ENCODE data around the gene MED6.

The MED6 gene

DNA sequence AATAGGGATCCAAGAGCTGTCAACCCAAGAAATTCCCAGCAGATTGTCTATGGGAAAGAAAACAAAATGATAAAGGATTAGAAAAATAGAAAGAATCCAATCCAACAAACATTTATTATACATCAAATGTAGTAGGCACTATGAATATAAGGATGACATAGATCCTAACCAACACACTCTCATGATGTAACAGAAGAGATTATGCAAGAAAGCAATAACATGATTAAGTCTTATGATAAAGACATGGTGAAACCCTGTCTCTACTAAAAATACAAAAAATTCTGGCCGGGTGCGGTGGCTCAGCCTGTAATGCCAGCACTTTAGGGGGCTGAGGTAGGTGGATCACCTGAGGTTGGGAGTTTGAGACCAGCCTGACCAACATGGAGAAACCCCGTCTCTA is 2.7 kb downstream of the MED6 start:
- no peak for DNase-seq (ENCODE audit: low spot score)

DNA sequence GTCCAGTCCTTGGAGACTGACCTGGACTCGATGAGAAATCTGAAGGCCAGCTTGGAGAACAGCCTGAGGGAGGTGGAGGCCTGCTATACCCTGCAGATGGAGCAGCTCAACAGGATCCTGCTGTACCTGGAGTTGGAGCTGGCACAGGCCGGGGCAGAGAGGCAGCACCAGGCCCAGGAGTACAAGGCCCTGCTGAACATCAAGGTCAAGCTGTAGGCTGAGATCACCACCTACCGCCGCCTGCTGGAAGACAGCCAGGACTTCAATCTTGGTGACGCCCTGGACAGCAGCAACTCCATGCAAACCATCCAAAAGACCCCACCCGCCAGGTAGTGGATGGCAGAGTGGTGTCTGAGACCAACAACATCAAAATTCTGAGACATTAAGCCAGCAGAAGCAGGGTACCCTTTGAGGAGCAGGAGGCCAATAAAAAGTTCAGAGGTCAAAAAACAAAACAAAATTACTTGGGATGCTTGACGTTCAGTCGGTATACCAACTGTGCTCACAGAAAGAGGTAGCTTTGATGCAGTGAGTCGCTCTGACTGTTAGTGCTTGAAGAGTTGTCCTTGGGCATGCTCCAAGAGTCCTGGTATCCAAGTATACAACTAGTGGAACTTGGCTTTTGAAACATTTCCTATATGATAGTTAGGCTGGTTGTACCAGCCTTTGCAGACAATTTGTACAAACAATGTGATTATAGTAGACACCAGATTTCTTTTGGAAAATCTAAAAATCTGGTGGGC is 4.8 kb downstream of the MED6 start:
- no peak for DNase-seq (ENCODE audit: low spot score)

DNA sequence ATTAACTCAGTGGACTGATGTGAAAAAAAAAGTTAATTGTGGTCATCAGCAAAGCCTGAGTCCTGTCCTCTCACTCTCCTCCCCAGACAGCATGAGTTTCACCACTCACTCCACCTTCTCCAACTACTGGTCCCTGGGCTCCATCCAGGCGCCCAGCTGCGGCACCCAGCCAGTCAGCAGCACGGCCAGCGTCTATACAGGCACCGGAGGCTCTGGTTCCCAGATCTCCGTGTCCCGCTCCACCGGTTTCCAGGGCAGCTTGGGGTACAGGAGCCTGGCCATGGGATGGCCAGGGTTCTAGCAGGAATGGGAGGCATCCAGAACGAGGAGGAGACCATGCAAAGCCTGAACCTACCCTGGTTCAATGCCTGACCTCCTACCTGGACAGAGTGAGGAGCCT is 6.0 kb downstream of the MED6 start:
- DNase-seq (ENCODE audit: low spot score), result no peak

DNA sequence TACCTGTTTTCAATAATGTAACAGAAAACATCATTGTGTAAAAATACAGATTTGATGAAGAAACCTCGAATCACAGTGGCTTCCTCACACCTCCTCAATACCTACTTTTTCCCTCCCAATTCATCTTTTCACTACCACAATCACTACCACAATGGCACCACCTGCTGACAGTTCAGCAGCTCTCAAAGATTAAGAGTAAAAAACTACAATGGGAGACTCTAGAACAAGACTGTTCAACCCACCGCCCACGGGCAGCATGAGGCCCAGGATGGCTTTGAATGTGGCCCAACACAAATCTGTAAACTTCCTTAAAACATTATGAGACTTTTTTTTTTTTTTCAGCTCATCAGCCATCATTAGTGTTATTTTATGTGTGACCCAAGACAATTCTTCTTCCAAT is 15.2 kb downstream of the MED6 start:
- DNase-seq (ENCODE audit: low spot score), result no peak

DNA sequence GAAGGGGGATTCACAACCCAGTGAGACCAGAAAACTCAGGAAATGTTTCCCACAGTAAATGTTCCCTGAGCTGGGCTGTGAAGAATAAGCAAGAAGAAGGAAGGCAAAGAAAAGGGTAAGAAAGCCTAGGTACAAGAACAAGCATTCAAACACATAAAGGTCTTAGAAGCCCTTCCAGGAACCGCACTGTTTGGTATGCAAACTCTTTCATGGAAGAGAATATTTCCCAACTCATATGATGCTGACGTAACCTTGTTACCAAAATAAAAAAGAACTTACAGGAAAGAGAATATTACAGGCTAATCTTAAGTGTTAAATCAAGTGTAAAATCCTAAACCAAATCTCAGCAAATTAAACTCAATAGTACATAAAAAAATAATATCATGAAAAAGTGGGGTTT is 23.6 kb downstream of the MED6 start:
- DNase-seq (ENCODE audit: low spot score), result no peak

DNA sequence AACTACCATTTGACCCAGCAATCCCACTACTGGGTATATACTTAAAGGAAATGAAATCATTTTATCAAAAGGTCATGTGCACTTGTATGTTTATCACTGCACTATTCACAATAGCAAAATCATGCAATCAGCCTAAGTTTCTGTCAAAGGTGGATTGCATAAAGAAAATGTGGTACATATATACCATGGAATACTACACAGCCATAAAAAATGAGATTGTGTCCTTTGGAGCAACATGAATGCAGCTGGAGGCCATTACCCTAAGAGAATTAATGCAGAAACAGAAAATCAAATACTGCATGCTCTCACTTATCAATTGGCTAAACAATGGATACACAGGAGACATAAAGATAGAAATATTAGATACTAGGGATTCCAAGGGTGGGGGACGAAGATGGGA is 27.4 kb downstream of the MED6 start:
- no peak for DNase-seq (ENCODE audit: low spot score)

DNA sequence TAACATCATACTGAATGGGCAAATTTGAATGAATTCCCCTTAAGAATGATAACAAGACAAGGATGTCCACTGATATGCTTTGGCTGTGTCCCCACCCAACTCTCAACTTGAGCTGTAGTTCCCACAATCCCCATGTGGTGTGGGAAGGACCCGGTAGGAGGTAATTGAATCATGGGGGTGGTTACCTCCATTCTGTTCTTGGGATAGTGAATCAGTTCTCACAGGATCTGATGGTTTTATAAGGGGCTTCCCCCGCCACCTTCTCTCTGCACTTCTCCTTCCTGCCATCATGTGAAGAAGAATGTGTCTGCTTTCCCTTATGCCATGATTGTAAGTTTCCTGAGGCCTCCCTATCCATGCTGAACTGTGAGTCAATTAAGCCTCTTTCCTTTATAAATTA is 29.3 kb downstream of the MED6 start:
- DNase-seq (ENCODE audit: low spot score), result no peak

DNA sequence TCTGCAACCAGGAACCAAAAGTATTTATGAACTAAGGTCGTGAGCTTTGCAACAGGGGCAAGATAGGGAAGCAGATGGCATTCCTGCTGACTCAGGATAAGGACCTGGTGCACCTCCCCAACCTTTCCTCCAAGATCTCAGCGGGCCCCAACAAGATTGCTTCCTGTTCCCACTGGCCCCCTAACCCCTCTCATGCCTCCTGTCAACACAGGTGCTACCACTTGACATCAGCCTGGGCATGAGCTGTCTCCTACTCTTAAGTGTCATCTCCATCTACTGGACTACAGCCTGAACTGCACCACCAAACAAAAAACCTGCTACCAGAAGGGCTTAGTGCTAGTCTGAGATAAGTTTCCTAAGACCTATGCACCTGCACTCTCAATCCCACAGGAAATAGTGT is 32.7 kb downstream of the MED6 start:
- no peak for DNase-seq (ENCODE audit: low spot score)

DNA sequence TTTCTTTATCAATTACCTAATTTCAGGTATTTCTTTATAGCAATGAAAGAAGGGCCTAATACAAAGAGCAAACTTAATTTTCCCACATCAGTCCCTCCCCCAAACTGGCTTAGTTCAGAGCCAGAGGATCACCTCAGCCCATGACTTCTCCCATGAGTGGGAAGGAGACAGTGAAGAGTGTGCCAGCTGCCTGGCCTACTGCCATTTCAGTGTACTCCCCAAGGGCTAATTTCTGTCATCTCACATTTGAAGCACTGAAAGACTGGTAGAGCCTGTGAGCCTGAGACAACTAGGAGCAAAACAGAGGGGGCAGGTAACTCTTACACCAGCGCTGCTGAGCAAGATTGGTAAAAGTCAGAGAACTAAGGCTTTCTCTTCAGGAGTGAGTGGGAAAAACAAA is 36.6 kb downstream of the MED6 start:
- no peak for DNase-seq (ENCODE audit: low spot score)

DNA sequence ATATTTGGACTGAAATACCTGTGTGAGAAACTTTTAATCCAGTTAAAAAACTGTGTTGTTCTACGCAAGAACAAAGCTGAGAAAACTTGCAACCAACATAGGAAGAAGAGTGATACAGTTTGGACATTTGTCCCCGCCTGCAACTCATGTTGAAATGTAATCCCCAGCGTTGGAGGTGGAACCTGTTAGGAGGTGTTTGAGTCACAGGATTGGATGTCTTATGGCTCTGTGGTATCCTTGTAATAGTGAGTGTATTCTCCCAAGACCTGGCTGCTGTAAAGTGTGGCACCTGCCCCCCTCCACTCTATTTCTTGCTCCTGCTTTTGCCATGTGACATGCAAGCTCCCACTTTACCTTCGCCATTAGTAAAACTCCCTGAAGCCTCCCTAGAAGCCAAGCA is 37.0 kb downstream of the MED6 start:
- DNase-seq (ENCODE audit: low spot score), result no peak

DNA sequence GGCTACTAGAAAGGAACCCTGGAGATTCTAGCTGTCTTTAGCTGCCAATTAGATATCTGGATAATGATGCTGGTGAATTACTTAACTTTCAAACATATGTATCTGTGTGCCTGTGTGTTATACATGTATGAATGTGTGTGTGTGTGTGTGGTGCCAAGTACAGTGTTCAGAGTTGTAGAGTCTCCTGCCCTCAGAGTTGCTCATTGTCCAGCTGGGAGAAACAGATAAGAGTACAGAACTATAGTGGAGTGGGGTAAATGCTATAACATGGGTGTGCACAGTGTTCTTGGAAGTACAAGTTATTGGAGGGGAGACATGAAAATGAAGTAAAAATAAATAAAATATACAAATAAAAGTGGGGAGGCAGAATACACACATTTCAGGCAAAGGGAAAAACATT is 42.1 kb downstream of the MED6 start:
- DNase-seq (ENCODE audit: low spot score), result no peak

DNA sequence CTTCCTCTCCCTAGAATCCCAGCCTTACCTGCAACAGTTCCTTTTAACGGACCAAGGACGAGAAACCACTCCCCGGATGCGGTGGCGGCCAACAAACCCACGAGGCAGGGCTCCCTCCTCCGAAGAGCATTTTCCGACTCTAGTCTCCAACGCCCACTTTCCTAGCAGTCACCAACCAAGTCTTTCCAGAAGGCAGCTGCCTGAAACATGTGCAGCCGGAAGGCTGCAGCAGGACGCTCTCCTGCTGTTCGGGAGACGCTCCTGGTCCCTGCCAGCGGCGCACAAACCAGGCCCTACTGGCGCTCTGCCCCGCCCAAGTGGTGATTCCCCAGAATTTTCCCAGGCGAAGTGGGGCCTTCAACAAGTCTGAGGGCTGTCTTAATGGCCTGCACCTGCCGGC is 44.6 kb downstream of the MED6 start:
- DNase-seq (ENCODE audit: low spot score), result no peak

DNA sequence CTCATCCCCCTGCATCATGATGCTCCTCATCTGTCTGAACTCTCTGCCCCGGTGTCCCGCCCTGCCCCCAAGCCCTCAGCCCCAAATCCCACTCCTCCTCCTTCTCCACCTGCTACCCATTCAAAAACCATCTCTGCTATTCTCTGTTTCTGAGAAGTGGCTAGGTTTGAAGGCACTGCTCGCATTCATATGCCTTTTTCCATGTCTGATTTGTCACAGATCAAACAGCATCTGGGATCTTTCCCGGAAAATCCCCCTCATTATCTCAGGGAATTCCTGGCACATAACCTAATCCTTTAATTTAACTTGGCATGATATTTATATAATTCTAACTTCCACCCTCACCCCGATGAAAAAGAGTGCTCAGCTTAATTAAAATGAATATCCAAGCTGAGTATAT is 62.4 kb downstream of the MED6 start:
- DNase-seq (ENCODE audit: low spot score), result no peak

DNA sequence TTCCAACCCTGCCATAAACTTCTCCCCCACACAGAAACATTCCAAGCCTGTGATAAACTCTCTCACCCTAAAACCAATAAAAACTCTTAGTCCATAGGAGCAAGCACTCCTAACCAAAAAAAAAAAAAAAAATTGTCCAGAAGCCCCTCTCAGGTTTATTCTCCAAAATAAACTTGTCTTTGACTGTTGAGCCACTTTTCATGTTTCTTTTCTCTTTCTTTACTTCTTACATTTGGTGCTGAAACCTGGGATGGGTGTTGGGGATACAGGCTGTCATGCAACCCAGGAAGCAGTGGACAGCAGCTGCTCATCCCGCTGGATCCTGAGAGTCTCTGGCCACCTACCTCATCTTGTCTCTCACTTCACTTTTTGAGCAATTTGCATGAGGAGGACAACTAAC is 63.6 kb downstream of the MED6 start:
- no peak for DNase-seq (ENCODE audit: low spot score)

DNA sequence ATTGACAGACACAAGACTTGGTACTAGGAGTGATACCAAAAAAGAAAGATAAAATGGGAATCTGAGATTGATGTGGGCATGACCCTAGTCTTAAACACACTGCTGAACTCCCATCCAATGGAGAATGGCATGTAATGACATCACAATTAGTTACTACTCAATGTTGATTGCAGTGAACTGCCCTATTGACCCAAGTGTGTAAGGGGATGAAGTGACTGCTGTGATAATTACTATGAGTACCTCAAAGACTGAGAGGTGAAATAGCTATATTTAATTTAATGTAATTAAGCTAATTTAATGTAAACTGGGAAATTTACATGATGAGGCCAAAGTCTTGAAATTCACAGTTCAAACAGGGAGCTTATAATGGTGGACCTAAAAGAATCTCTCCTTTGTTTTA is 65.6 kb downstream of the MED6 start, which contains the start of gene ADAM20:
TSS of gene ADAM20 (minus strand) at position 101 of the 400 bp plus-strand sequence. CDS start 10,247 bp downstream, outside the sequence.
- no peak for DNase-seq (ENCODE audit: low spot score)

Measured in globus pallidus (tissue), 1 donor.